ENCODE results near the gene YAP1. TPM values are rescaled to one million over a fixed set of nuclear protein-coding genes. Genes with fewer than 3 reads are reported as not detected.

The YAP1 gene
- total RNA-seq, 1 donor from 2014 or later, result 84.8 TPM

DNA sequence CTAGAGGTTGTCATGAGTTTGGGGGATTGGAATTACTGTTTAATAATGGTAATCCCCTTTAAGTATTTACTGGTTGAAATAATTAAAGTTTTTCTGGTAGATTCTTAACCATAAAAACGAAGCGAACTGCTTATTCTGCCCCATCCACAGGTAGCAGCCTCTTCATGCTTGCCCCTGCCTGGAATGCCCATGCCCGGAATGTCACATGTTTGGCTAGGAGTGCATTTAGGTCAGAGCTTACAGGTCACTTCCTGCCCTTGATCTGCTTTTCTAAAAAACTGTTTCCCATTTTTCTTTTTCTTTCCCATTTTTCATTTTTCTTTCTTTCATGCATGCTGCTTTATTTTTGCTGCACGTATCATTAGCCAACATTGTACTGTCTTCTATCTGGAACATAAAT is 69.1 kb downstream of the YAP1 start:
- no peak for DNase-seq (ENCODE audit: low read depth)
- no peak for TF ChIP-seq CTCF (conservative IDR thresholded peaks at IDR 0.05; ENCODE audit: low read depth, low read length)
- no peak overlapping the region for H3K4me3 ChIP-seq (ENCODE audit: low read depth, low read length)

- TF ChIP-seq CTCF (conservative IDR thresholded peaks at IDR 0.05; ENCODE audit: low read depth, low read length), result no peak
- H3K4me3 ChIP-seq (ENCODE audit: low read depth, low read length), result no peak overlapping the region
- no peak for DNase-seq (ENCODE audit: low read depth)
Measured at GRCh38 chr11:102184269-102184987, 74.2 kb downstream of the YAP1 start.

DNA sequence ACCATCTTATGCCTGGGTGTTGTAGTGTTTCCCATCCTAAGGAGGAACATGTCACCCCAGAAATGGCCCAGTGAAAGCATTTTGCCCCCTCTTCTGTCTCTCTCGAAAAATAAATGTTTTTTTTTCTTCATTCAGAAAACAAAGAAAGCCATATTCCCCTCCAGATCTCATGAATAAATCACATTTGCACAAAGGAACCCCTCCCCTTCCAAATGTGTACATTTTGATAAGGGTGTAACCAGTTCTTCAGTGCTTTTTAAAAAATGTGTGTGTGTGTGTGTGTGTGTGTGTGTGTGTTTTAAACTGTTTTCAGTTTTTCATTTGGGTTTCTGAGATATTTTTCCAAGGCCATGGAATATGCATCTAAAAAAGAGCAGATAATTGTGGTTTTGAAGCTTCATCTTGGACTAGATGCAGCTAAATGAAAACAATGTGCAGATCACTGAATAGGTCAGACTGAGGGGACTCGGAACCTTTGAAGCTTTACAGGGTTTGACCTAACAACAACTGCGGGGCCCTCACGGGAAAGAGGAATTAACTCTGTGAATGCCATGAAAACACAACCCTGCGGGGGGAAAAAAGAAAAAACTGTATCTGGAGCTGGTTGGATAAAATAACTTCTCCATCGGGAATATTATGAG is 76.4 kb downstream of the YAP1 start:
- DNase-seq (ENCODE audit: low read depth), result no peak
- H3K4me3 ChIP-seq (ENCODE audit: low read depth, low read length), result no peak overlapping the region
- no peak for TF ChIP-seq CTCF (conservative IDR thresholded peaks at IDR 0.05; ENCODE audit: low read depth, low read length)

DNA sequence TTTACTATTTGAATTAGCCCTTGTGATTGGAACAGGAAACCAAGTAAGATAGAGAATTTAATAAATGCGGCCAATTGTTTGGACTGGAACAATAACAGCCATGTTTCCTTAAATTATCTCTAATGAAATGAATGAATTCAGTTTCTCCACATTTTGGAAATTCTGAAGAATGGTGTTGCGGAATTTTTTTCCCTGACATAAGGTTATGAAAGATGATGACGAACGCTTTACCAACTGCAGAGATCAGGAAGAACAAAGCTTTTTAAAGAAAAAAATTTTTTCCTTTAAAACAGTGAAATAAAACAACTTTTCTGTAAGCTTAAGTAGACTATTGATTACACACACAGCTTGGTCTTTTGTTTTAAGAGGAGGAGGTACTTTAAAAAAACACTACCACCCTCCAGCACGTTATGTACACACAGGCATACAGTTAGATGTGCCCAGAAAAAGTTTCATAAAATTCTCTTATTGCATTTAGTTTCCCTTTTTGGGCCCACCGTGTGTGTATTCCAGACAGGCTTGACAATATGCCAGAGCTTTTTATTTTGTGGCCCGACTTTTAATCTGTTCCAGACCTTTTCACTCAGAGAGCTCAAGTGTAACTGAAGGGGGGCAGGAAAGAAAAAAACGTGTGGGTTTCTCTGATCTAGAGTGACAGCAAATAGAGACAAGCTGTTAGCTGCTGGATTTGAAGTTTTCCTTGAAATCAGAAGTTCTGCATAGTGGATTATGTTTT is 77.3 kb downstream of the YAP1 start:
- no peak for DNase-seq (ENCODE audit: low read depth)
- TF ChIP-seq CTCF (conservative IDR thresholded peaks at IDR 0.05; ENCODE audit: low read depth, low read length), result no peak
- no peak overlapping the region for H3K4me3 ChIP-seq (ENCODE audit: low read depth, low read length)

- TF ChIP-seq CTCF (conservative IDR thresholded peaks at IDR 0.05; ENCODE audit: low read depth, low read length), result no peak
- DNase-seq (ENCODE audit: low read depth), result no peak
- H3K4me3 ChIP-seq (ENCODE audit: low read depth, low read length), result no peak overlapping the region
Measured at GRCh38 chr11:102188488-102188887, 78.2 kb downstream of the YAP1 start.

GRCh38 chr11:102191832-102192231 is 81.6 kb downstream of the YAP1 start:
- no peak for TF ChIP-seq CTCF (conservative IDR thresholded peaks at IDR 0.05; ENCODE audit: low read depth, low read length)
- no peak for DNase-seq (ENCODE audit: low read depth)
- H3K4me3 ChIP-seq (ENCODE audit: low read depth, low read length), result no peak overlapping the region

Measured in epithelial cell of proximal tubule (primary cell).